ENCODE measurements around the gene FNDC5.

- no peak for TF ChIP-seq CTCF (IDR thresholded peaks at IDR 0.05; ENCODE audit: poor library complexity, severe bottlenecking)
- TF ChIP-seq TAF1 (IDR thresholded peaks at IDR 0.05; ENCODE audit: low read depth) = no peak
- no peak for TF ChIP-seq MXI1 (conservative IDR thresholded peaks at IDR 0.05; ENCODE audit: poor library complexity, severe bottlenecking)
- TF ChIP-seq EP300 (conservative IDR thresholded peaks at IDR 0.05; ENCODE audit: poor library complexity, severe bottlenecking) = no peak
- no peak for TF ChIP-seq RAD21 (conservative IDR thresholded peaks at IDR 0.05)
Measured at GRCh38 chr1:32883338-32884031, 12.8 kb upstream of the FNDC5 start.

All from neural cell (in vitro differentiated cells).